HCT116 (cell line): ENCODE measurements around the gene CCDC57. TPM values are rescaled to one million over a fixed set of nuclear protein-coding genes. Genes with fewer than 3 reads are reported as not detected.

ENCODE experiments used
- ATAC-seq: fragments of 200-7000 bp; cut with Tn5 transposase; 2 replicates; pipeline ENCODE4 v1.9.1; 2020; ENCODE audit warnings: mild to moderate bottlenecking, moderate library complexity
- BruUV-seq: library from RNA; stranded (reverse); fragments of 400-500 nt; replicated peaks from 2 replicates; lab custom pipeline; 2021; lab: Mats Ljungman, UMichigan
- CTCF ChIA-PET: fragments of 300-600 bp; sonication (Branson Sonifier 250); formaldehyde crosslinking; loops from one replicate; lab custom pipeline; 2021; ENCODE audit warnings: antibody characterized with exemption; lab: Charles Lee
- POLR2A ChIA-PET: fragments of 300-600, 350-600 bp; sonication (Branson Sonifier 250); formaldehyde crosslinking; loops from one replicate; lab custom pipeline; 2021; ENCODE audit warnings: antibody characterized with exemption; lab: Charles Lee
- RAD21 ChIA-PET, 2 experiments: fragments of 300-600 bp; sonication (Branson Sonifier 250); formaldehyde crosslinking; loops; one replicate each; lab custom pipeline; 2023; ENCODE audit warnings: low total read pairs in 2 of 2; ENCODE audit not compliant: uncharacterized antibody in 2 of 2, unreplicated experiment in 2 of 2, low non-redundant PET in 1 of 2; lab: Charles Lee
- DNase-seq: peaks from one replicate; pipeline ENCODE4 v3.0.0-alpha.2; 2010; ENCODE audit warnings: low read depth, low spot score
- H2AFZ ChIP-seq: fragments of 200-600 bp; shearing (Covaris generic), sonication (generic); 2 replicates; pipeline ENCODE4 v1.6.1; 2017; ENCODE audit warnings: low read depth, mixed run types, mixed read lengths, antibody characterized with exemption, low read length; ENCODE audit not compliant: poor library complexity, severe bottlenecking
- H3K27ac ChIP-seq: 2 replicates; pipeline ENCODE4 v1.5.1; 2012; ENCODE audit warnings: low read depth, low read length
- H3K27me3 ChIP-seq: fragments of 200-600 bp; sonication (generic); 2 replicates; pipeline ENCODE4 v1.6.1; 2016; ENCODE audit warnings: mixed run types, low read length, mixed read lengths; ENCODE audit not compliant: insufficient read depth
- H3K36me3 ChIP-seq, 2 experiments: fragments of 200-500 bp in 1 of 2; fragments of 200-600 bp in 1 of 2; sonication (Bioruptor generic) in 1 of 2; sonication (generic) in 1 of 2; 2 replicates each; pipeline versions ENCODE4 v1.5.1 to v1.6.1; 2014 to 2016; ENCODE audit warnings: low read length in 2 of 2, inconsistent platforms in 1 of 2, mixed read lengths in 1 of 2, mixed run types in 1 of 2; ENCODE audit not compliant: insufficient read depth in 2 of 2, control insufficient read depth in 1 of 2
- H3K4me1 ChIP-seq, 2 experiments: fragments of 200-600 bp in 1 of 2; sonication (generic) in 1 of 2; 2 replicates each; pipeline versions ENCODE4 v1.5.1 to v1.6.1; 2012 to 2017; ENCODE audit warnings: low read length in 2 of 2, inconsistent platforms in 1 of 2, mild to moderate bottlenecking in 1 of 2, mixed read lengths in 1 of 2, mixed run types in 1 of 2, moderate library complexity in 1 of 2; ENCODE audit not compliant: insufficient read depth in 2 of 2, control insufficient read depth in 1 of 2
- H3K4me2 ChIP-seq: fragments of 200-600 bp; sonication (generic); 2 replicates; pipeline ENCODE4 v1.6.1; 2017; ENCODE audit warnings: mixed run types, low read length, mixed read lengths
- H3K4me3 ChIP-seq, 2 experiments: fragments of 200-600 bp in 1 of 2; sonication (generic) in 1 of 2; replicated peaks in 1 of 2; 2 replicates each; pipeline ENCODE4 v1.5.1; 2011 to 2016; ENCODE audit warnings: low read length in 2 of 2, control low read depth in 1 of 2, low read depth in 1 of 2, mild to moderate bottlenecking in 1 of 2, mixed read lengths in 1 of 2, mixed run types in 1 of 2
- H3K79me2 ChIP-seq: fragments of 200-600 bp; sonication (generic); 2 replicates; pipeline ENCODE4 v1.6.1; 2017; ENCODE audit warnings: mild to moderate bottlenecking, mixed run types, low read length, moderate library complexity, mixed read lengths; ENCODE audit not compliant: insufficient read depth
- H3K9ac ChIP-seq: fragments of 200-600 bp; sonication (generic); 2 replicates; pipeline ENCODE4 v1.6.1; 2016; ENCODE audit warnings: low read length, mixed read lengths
- H3K9me2 ChIP-seq: fragments of 200-600 bp; sonication (generic), shearing (Covaris generic); 2 replicates; pipeline ENCODE4 v1.6.1; 2017; ENCODE audit warnings: mixed run types, mild to moderate bottlenecking, moderate library complexity; ENCODE audit not compliant: insufficient read depth
- H3K9me3 ChIP-seq, 2 experiments: fragments of 200-500 bp in 1 of 2; fragments of 200-600 bp in 1 of 2; sonication (Bioruptor generic) in 1 of 2; sonication (generic) in 1 of 2; 2 replicates each; pipeline ENCODE4 v1.6.1; 2014 to 2017; ENCODE audit warnings: low read length in 2 of 2, mixed read lengths in 2 of 2, inconsistent platforms in 1 of 2, low read depth in 1 of 2, mild to moderate bottlenecking in 1 of 2, mixed run types in 1 of 2, moderate library complexity in 1 of 2; ENCODE audit not compliant: control insufficient read depth in 1 of 2, insufficient read depth in 1 of 2
- H4K20me1 ChIP-seq: fragments of 200-600 bp; sonication (generic), shearing (Covaris generic); 2 replicates; pipeline ENCODE4 v1.6.1; 2017; ENCODE audit warnings: mixed run types, mild to moderate bottlenecking, moderate library complexity; ENCODE audit not compliant: insufficient read depth
- CBX3 ChIP-seq: IDR thresholded peaks from 2 replicates; pipeline ENCODE4 v1.6.1; 2012; ENCODE audit warnings: low read depth
- CEBPB ChIP-seq: IDR thresholded peaks from 2 replicates; pipeline ENCODE4 v1.6.1; 2012; ENCODE audit warnings: low read depth
- EGR1 ChIP-seq: IDR thresholded peaks from 2 replicates; pipeline ENCODE4 v1.6.1; 2012; ENCODE audit warnings: low read depth
- ELF1 ChIP-seq: IDR thresholded peaks from 2 replicates; pipeline ENCODE4 v1.6.1; 2012; ENCODE audit warnings: low read depth, borderline replicate concordance
- EZH2phosphoT487 ChIP-seq: fragments of 200-600 bp; IDR thresholded peaks from 2 replicates; pipeline ENCODE4 v1.6.1; 2018; ENCODE audit warnings: antibody characterized with exemption, borderline replicate concordance
- POLR2AphosphoS5 ChIP-seq: IDR thresholded peaks from 2 replicates; pipeline ENCODE4 v1.6.1; 2011; ENCODE audit warnings: mild to moderate bottlenecking, low read depth, low read length, moderate library complexity
- SP1 ChIP-seq: IDR thresholded peaks from 2 replicates; pipeline ENCODE4 v1.6.1; 2012; ENCODE audit warnings: low read depth
- SRF ChIP-seq: IDR thresholded peaks from 2 replicates; pipeline ENCODE4 v1.6.1; 2012; ENCODE audit warnings: low read depth
- TCF7L2 ChIP-seq: IDR thresholded peaks from 2 replicates; pipeline ENCODE4 v1.7.0; 2011; ENCODE audit warnings: borderline replicate concordance, inconsistent platforms; ENCODE audit not compliant: insufficient read depth, insufficient read length; ENCODE audit errors: extremely low read depth
- YY1 ChIP-seq: IDR thresholded peaks from 2 replicates; pipeline ENCODE4 v1.6.1; 2011; ENCODE audit warnings: low read length, low read depth, moderate library complexity, mild to moderate bottlenecking; ENCODE audit not compliant: insufficient replicate concordance; ENCODE audit errors: extremely low read depth
- ZNF274 ChIP-seq: fragments of 200-500 bp; sonication (Bioruptor generic); IDR thresholded peaks from 2 replicates; pipeline ENCODE4 v1.6.1; 2014; ENCODE audit warnings: mild to moderate bottlenecking, low read depth, low read length, inconsistent platforms
- intact Hi-C: fragments of 100-400 bp; cut with micrococcal nuclease; formaldehyde crosslinking; loops from 2 replicates; pipeline ENCODE4 v1.10.0; 2022
- total RNA-seq: library from RNA; stranded (reverse); gene quantifications from one replicate; pipeline ENCODE4 v1.2.1, GENCODE V29; 2021; ENCODE audit not compliant: unreplicated experiment
- TF ChIP-seq, protein P1 (sequence below): IDR thresholded peaks from 2 replicates; pipeline ENCODE4 v1.6.1; 2012; ENCODE audit warnings: low read depth
- TF ChIP-seq, protein P2 (sequence below): IDR thresholded peaks from 2 replicates; pipeline ENCODE4 v1.6.1; 2012
- TF ChIP-seq, protein P3 (sequence below): IDR thresholded peaks from 2 replicates; pipeline ENCODE4 v1.6.1; 2012

Gene CCDC57
- total RNA-seq, 1 experiment from 2014 or later = 143 TPM

DNA sequence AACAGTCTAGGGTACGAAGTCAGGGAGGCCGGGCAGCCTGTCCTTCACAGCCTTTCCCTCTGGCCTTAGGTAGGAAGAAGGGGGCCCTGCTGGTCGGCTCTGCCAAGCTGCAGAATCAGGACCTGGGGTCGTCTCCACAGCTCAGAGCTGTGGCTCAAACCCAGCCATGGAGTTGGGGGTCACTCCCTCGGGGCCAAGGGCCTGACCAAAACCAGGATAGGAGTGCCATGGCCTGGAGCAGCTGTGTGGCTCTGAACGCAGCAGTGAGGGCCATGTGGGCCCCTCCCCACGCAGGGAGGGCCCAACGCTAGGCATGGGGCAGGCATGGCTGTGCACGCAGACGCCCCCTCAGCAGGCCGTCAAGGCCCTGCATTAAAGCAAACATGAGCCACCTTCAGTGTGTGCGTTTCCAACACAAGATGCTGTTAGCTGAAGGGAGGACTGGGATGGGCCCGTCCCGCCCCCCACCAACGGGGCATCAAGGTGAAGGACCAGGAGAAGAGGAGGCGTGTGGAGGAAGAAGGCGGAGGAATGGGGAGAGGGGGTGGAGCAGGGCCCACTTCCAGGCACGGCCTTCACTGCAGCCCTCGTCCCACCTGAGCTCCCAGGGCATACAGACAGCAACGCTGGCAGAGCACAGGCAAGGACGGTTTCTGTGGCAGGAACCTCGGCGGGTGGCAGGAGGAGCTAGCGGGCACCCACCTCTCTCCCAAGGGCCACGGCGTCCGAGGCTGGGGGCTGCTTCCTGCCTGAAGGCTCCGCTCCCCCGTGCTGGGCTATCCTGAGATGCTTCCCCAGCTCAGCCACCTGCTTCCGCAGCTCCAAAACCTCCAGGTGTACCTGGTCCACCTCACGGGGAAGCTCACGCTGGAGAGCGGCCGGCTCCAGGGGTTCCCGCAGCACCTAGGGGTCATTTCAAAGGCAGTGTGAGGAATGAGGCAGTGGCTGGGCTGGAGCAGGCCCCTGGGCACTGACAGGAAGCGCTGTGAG lies 55.3 kb downstream of the CCDC57 start:
- no peak overlapping the region for H3K4me2 ChIP-seq
- H3K36me3 ChIP-seq = peaks cover 4 to 29% of the 10 kb centered on the region in 2 experiments; a peak in 3 of 4 replicates
- H3K9me3 ChIP-seq = no peaks in the 10 kb centered on the region
- H3K9ac ChIP-seq = no peak overlapping the region
- no peaks in the 10 kb centered on the region for H3K79me2 ChIP-seq
- DNase-seq (no peak), ATAC-seq (no peak)
- H3K27ac ChIP-seq = no peak overlapping the region; the same call in 1 of the 2 replicates
- intact Hi-C loops = no loop called here
- H3K9me2 ChIP-seq = no peaks in the 10 kb centered on the region
- H3K4me1 ChIP-seq = peaks cover 13 to 17% of the 10 kb centered on the region in 2 experiments
- ChIA-PET RAD21 (no interaction called here), POLR2A (no interaction called here), CTCF (interaction anchor here (0.8 kb wide), 3 partner anchors 48 to 135 kb away, joined by 3 to 5 read pairs (median 3); partner anchors contain the start of genes CENPX and LRRC45)
- H2AFZ ChIP-seq = no peak overlapping the region
- BruUV-seq = no TSS peak
- H3K4me3 ChIP-seq = no peak overlapping the region
- no peaks in the 10 kb centered on the region for H4K20me1 ChIP-seq
- H3K27me3 ChIP-seq = no peaks in the 10 kb centered on the region
- no peak for TF ChIP-seq EGR1
- TF ChIP-seq SP1 = no peak
- no peak for TF ChIP-seq TCF7L2
- no peak for TF ChIP-seq CBX3
- no peak for TF ChIP-seq CEBPB

DNA sequence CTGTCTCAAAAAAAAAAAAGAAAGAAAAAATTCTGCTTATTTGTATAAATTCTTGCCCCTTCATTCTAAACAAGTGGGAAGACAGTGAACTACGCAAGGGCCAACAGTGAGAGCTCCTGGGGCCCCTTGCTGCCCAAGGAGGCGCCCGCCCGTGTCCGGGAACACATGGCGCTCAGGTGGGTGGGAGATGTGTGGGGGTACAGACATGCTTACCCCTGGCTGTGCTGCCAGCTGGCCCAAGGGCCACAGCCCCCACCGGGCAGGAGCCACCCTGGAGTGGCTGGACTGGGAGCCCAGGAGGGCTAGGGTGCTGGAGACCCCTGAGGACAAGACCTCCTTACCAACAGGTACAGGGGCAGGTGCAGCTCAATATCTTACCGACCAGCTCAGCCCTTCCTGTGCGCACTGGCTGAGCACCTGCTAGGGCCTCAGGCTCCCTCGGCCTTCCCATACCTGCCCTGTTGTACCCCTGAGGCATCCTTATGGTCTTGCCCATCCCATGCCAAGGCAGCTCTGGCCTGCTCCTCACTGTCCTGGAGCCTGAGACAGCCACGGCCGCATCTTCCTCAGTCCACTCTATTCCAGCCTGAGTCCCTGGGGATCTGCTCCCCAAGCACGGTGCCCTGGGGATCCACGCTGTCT lies 56.2 kb downstream of the CCDC57 start:
- peaks cover 4 to 29% of the 10 kb centered on the region in 2 experiments; a peak in 3 of 4 replicates for H3K36me3 ChIP-seq
- POLR2A ChIA-PET = no interaction called here
- peaks cover 13 to 17% of the 10 kb centered on the region in 2 experiments for H3K4me1 ChIP-seq
- no peak overlapping the region for H3K9ac ChIP-seq
- H3K9me2 ChIP-seq = no peaks in the 10 kb centered on the region
- BruUV-seq = no TSS peak
- H3K79me2 ChIP-seq = no peaks in the 10 kb centered on the region
- no peak for DNase-seq
- no peaks in the 10 kb centered on the region for H3K9me3 ChIP-seq
- no peak for TF ChIP-seq POLR2AphosphoS5
- no peak for TF ChIP-seq EZH2phosphoT487
- no peak for TF ChIP-seq SRF
- TF ChIP-seq, protein P1, sequence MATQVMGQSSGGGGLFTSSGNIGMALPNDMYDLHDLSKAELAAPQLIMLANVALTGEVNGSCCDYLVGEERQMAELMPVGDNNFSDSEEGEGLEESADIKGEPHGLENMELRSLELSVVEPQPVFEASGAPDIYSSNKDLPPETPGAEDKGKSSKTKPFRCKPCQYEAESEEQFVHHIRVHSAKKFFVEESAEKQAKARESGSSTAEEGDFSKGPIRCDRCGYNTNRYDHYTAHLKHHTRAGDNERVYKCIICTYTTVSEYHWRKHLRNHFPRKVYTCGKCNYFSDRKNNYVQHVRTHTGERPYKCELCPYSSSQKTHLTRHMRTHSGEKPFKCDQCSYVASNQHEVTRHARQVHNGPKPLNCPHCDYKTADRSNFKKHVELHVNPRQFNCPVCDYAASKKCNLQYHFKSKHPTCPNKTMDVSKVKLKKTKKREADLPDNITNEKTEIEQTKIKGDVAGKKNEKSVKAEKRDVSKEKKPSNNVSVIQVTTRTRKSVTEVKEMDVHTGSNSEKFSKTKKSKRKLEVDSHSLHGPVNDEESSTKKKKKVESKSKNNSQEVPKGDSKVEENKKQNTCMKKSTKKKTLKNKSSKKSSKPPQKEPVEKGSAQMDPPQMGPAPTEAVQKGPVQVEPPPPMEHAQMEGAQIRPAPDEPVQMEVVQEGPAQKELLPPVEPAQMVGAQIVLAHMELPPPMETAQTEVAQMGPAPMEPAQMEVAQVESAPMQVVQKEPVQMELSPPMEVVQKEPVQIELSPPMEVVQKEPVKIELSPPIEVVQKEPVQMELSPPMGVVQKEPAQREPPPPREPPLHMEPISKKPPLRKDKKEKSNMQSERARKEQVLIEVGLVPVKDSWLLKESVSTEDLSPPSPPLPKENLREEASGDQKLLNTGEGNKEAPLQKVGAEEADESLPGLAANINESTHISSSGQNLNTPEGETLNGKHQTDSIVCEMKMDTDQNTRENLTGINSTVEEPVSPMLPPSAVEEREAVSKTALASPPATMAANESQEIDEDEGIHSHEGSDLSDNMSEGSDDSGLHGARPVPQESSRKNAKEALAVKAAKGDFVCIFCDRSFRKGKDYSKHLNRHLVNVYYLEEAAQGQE = no peak
- TF ChIP-seq, protein P2, sequence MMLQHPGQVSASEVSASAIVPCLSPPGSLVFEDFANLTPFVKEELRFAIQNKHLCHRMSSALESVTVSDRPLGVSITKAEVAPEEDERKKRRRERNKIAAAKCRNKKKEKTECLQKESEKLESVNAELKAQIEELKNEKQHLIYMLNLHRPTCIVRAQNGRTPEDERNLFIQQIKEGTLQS = no peak
- TF ChIP-seq, protein P3, sequence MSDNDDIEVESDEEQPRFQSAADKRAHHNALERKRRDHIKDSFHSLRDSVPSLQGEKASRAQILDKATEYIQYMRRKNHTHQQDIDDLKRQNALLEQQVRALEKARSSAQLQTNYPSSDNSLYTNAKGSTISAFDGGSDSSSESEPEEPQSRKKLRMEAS = no peak
- TF ChIP-seq CBX3 = no peak
- no peak for TF ChIP-seq ELF1
- no peak for TF ChIP-seq YY1
- no peak for TF ChIP-seq ZNF274
- TF ChIP-seq TCF7L2 = no peak
- H3K27me3 ChIP-seq = no peaks in the 10 kb centered on the region
- CTCF ChIA-PET = interaction anchor here (0.8 kb wide), 1 partner anchor 126 kb away, joined by 3 read pairs; no protein-coding TSS in a partner anchor
- no peak overlapping the region for H2AFZ ChIP-seq
- no peak overlapping the region for H3K4me3 ChIP-seq
- RAD21 ChIA-PET = no interaction called here
- intact Hi-C loops = no loop called here
- H3K27ac ChIP-seq = no peak overlapping the region
- H4K20me1 ChIP-seq = no peaks in the 10 kb centered on the region
- no peak for ATAC-seq
- H3K4me2 ChIP-seq = no peak overlapping the region
